Activated CD4-positive, alpha-beta T cell treated with anti-CD3 and anti-CD28 coated beads, Interleukin-2, amount 10 ng/mL, durations not matched to agents 24 days and 14 days (primary cell): ENCODE results near the gene LDB2. TPM values are rescaled to one million over a fixed set of nuclear protein-coding genes. Genes with fewer than 3 reads are reported as not detected.
A peak's percentile ranks its signal among the peaks of the same experiment; 100 is the strongest.

Experiments
- DNase-seq: peaks from one replicate; pipeline ENCODE4 v3.0.0; 2022
- H3K27ac Mint-ChIP-seq: one replicate; pipeline ENCODE4 v1.8.0; 2022; ENCODE audit warnings: mild to moderate bottlenecking, mixed read lengths
- H3K27me3 Mint-ChIP-seq: one replicate; pipeline ENCODE4 v1.8.0; 2022; ENCODE audit warnings: mixed read lengths
- H3K36me3 Mint-ChIP-seq: one replicate; pipeline ENCODE4 v1.8.0; 2022; ENCODE audit warnings: low read depth, mild to moderate bottlenecking, mixed read lengths
- H3K4me1 Mint-ChIP-seq: one replicate; pipeline ENCODE4 v1.8.0; 2021; ENCODE audit warnings: mixed read lengths
- H3K4me3 Mint-ChIP-seq: one replicate; pipeline ENCODE4 v1.8.0; 2022; ENCODE audit warnings: mild to moderate bottlenecking, moderate library complexity, mixed read lengths
- H3K9me3 Mint-ChIP-seq: one replicate; pipeline ENCODE4 v1.8.0; 2021; ENCODE audit warnings: mixed read lengths
- intact Hi-C: fragments of 100-400 bp; cut with micrococcal nuclease; formaldehyde crosslinking; loops from one replicate; pipeline ENCODE4 v1.15.1; 2023
- total RNA-seq: library from RNA; stranded (reverse); gene quantifications from 2 replicates; pipeline ENCODE4 v1.2.3, GENCODE V29; 2022

LDB2 gene
- total RNA-seq, 1 donor from 2014 or later = not detected

DNA sequence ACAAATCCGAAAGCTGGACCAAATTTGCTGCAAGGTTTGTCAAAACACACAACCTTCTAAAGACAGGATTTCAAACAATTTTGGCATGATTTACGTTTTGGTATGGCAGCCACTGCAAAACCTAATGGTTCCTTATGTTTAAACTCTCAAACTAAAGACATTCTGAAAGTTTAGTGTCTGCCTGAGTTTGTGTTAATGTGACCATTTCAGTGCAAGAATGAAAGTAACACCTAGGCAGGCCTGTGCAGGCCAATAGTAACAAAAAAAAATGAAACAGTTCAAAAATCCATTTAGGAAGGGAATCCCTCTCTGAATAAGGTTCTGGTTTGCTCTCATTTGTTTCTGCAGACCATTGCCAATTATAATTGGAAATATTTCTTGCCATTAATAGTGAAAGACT lies 1.9 kb upstream of the LDB2 start:
- no peaks in the 10 kb centered on the region for H3K36me3 Mint-ChIP-seq
- DNase-seq = no peak
- peaks cover 2% of the 10 kb centered on the region for H3K4me1 Mint-ChIP-seq
- H3K27me3 Mint-ChIP-seq = peaks cover 27% of the 10 kb centered on the region
- intact Hi-C loops = no loop called here
- no peaks in the 10 kb centered on the region for H3K9me3 Mint-ChIP-seq
- no peak overlapping the region for H3K4me3 Mint-ChIP-seq
- H3K27ac Mint-ChIP-seq = no peak overlapping the region

DNA sequence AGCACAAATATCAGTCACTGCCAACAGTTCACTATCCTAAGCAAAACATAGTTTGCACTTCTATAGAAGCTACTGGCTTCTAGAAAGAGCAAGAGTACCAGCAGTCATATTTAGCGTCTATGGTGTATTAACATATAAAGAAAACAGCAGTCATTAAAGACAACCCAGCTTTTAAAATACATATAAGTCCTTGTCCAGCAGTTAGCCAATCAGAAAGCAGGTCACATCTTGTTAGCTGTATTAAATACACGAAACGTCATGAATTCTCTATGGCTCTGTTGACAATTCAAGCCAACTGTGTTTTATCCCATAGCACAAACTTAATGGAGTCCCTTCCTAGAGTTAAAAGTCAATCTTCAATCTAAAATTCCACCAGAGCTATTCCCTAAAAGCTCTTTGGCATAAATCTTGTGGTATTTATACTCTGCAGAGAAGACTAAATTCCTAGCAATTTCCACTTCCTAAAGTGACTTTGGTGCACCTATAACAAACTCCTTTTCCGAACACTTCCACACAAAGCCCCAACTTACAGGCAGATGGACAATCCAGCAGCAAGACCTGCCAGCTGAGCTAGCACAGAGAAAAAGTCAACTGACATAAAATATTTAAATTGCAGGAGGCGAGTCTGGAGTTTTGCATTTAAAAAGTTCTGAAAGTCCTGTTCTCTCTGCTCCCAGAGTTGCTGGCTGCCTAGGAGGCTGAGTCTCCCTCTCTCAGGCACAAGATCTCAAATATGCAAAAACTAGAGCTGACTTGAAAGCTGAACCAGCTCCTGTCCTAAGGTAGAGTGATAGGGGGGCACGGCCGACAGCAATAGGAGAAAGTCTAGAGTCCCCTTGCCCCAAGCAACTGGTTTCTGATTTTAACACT lies 1.3 kb downstream of the LDB2 start:
- intact Hi-C loops = no loop called here
- H3K9me3 Mint-ChIP-seq = no peaks in the 10 kb centered on the region
- no peak overlapping the region for H3K27ac Mint-ChIP-seq
- H3K27me3 Mint-ChIP-seq = peaks cover 25% of the 10 kb centered on the region
- H3K4me1 Mint-ChIP-seq = peaks cover 13% of the 10 kb centered on the region
- no peak for DNase-seq
- H3K4me3 Mint-ChIP-seq = no peak overlapping the region
- no peaks in the 10 kb centered on the region for H3K36me3 Mint-ChIP-seq

DNA sequence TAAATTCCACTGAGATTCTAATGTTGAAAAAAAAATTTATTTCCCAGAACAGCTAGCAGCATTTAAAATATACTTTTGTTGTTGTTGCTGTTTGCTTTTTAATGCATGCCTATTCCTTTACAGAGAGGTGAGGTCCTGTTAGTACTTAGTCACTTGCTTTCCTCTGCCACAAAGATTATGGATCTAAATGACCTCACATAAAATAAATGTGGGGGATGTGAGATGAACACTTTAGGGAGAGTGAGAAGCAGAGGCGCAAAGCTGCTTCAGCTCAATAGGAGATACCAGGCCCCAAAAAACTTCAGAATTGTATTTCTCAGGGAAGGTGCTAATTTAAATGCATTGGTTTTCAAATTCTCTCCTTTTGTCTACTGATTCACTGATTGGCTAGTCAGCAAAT lies 4.0 kb downstream of the LDB2 start:
- intact Hi-C loops = no loop called here
- peaks cover 28% of the 10 kb centered on the region for H3K4me1 Mint-ChIP-seq
- no peak for DNase-seq
- no peak overlapping the region for H3K27ac Mint-ChIP-seq
- H3K9me3 Mint-ChIP-seq = no peaks in the 10 kb centered on the region
- no peak overlapping the region for H3K4me3 Mint-ChIP-seq
- peaks cover 23% of the 10 kb centered on the region for H3K27me3 Mint-ChIP-seq
- no peaks in the 10 kb centered on the region for H3K36me3 Mint-ChIP-seq

DNA sequence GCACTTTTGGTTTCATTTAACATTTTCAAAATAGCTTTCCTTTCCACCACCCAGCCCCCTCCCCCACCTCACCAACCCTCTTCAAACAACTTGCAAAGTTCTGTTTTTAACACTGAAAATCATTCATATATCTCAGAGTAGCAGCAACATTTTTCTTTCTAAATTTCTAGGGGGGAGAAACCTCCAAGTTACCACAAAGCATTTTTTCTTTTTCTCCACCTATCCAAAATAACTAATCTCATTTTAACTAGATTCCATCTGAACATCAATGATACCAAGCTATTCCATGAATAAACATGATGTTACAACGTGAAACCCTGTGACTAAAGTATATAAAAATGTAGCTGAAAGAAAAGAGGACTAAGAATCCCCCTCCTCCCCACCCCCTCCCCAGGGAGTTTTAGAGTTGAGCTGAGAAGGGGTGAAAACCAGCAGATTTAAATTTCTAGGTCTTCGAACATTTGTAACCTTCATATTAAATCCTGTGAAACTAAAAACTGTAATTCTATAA lies 5.2 kb downstream of the LDB2 start:
- H3K36me3 Mint-ChIP-seq = no peaks in the 10 kb centered on the region
- peaks cover 17% of the 10 kb centered on the region for H3K27me3 Mint-ChIP-seq
- peak overlapping the region; percentile 45 for H3K4me3 Mint-ChIP-seq
- H3K4me1 Mint-ChIP-seq = peaks cover 25% of the 10 kb centered on the region
- DNase-seq = no peak
- H3K27ac Mint-ChIP-seq = peak overlapping the region; percentile 37
- H3K9me3 Mint-ChIP-seq = peaks cover 3% of the 10 kb centered on the region
- intact Hi-C loops = no loop called here

DNA sequence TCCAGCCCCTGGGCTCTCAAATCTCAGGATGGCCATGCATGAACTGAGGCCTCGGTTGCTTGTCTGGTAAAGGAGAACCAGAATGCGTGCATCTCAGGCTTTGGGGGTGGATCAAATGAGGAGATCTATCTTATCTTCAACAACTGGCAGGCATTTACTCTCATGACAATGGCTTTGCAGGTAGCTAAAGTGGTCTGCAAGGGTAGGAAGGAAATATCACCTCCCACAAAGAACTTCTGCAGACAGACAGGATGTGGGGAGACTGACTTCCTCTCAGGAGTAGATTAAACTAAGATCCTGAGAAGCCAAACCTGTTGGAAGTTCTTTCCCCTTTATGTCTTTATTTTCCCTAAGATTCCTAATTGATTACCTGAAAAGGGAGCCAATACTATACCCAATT lies 7.8 kb downstream of the LDB2 start:
- intact Hi-C loops = no loop called here

DNA sequence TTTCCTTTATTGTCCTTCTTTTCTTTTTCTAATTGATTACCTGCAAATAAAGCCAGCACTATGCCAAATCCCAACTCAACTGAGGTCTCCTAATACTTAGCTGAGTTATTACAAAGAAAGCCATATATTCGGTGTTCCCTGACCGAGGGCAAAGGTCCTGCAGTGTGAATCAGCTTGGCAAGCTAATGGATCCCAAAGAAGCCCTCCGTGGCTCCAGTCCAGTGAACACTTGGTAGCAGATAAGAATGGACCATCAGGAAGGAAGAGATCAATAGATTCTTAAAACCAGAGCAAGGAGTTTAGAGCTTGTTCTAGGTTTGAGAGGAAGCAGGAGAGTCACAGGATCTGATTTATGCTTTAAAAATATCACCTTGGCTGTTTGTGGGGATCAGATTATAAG lies 8.5 kb downstream of the LDB2 start:
- H3K4me1 Mint-ChIP-seq = peaks cover 25% of the 10 kb centered on the region
- no peak overlapping the region for H3K4me3 Mint-ChIP-seq
- no peaks in the 10 kb centered on the region for H3K36me3 Mint-ChIP-seq
- no peak overlapping the region for H3K27ac Mint-ChIP-seq
- H3K9me3 Mint-ChIP-seq = peaks cover 3% of the 10 kb centered on the region
- no peak for DNase-seq
- intact Hi-C loops = no loop called here
- H3K27me3 Mint-ChIP-seq = no peaks in the 10 kb centered on the region

More for the DNA sequence above, 7.8 kb downstream of the LDB2 start:
- no peak overlapping the region for H3K27ac Mint-ChIP-seq
- DNase-seq = peak; percentile 59
- peaks cover 25% of the 10 kb centered on the region for H3K4me1 Mint-ChIP-seq
- peak overlapping the region; percentile 43 for H3K4me3 Mint-ChIP-seq
- H3K9me3 Mint-ChIP-seq = peaks cover 3% of the 10 kb centered on the region
- H3K36me3 Mint-ChIP-seq = no peaks in the 10 kb centered on the region
- H3K27me3 Mint-ChIP-seq = no peaks in the 10 kb centered on the region

DNA sequence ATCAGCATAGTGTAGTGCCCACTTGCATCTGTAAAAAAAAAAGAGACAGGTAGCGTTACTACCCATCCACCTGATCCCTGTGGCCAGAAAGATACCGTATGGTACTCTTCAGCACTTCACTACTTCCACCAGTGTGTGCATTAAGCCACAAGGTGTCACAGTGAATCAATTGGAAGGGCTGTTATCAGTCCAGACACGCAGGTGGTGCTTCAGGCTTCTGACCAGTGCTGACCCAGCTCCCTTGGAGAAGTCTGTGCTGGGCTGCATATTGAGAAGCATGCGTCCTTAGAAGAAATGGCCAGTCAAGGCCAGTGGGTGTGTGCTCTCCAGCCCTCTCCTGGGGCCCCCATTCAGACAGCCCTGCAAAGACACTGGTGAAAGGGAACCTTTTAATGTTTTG lies 10.6 kb downstream of the LDB2 start:
- H3K27me3 Mint-ChIP-seq = no peaks in the 10 kb centered on the region
- intact Hi-C loops = no loop called here
- peaks cover 3% of the 10 kb centered on the region for H3K9me3 Mint-ChIP-seq
- no peak overlapping the region for H3K4me3 Mint-ChIP-seq
- H3K27ac Mint-ChIP-seq = no peak overlapping the region
- no peaks in the 10 kb centered on the region for H3K36me3 Mint-ChIP-seq
- peaks cover 19% of the 10 kb centered on the region for H3K4me1 Mint-ChIP-seq
- DNase-seq = no peak

DNA sequence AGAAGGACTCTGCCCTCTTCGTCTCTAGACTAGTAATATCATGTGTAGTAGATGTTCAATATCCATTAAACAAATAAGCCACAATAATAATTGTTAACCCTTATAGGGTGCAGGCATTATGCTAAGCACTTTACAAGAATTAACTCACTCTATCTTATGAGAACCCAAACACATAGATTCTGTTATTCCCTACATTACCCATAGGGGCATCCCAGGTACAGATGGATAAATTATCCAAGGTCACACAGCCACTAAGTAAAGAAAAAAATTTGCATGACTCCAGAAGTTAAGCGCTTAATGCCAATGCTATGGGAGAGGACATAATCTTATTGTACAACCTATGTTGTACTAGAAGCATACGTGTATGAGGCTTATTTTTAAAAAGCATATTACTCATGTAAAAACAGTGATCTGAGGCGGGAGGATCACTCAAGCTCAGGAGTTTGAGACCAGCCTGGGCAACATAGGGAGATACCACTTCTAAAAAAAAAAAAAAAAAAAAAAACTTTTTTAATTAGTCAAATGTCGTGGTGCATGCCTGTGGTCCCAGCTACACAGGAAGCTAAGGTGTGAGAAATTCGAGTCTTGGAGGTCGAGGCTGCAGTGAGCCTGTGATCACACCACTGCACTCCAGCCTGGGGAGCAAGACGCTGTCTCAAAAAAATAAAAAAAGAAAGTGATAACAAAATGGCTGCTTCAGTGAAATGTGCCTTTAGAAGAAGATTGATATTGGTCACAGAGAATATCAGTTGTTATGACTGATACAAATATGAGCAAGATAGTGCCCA lies 13.6 kb downstream of the LDB2 start:
- Mint-ChIP-seq H3K27ac (no peak overlapping the region), H3K27me3 (no peaks in the 10 kb centered on the region), H3K4me1 (peaks cover under 1% of the 10 kb centered on the region), H3K36me3 (no peaks in the 10 kb centered on the region), H3K9me3 (peaks cover 5% of the 10 kb centered on the region), H3K4me3 (no peak overlapping the region)
- intact Hi-C loops = no loop called here
- no peak for DNase-seq

DNA sequence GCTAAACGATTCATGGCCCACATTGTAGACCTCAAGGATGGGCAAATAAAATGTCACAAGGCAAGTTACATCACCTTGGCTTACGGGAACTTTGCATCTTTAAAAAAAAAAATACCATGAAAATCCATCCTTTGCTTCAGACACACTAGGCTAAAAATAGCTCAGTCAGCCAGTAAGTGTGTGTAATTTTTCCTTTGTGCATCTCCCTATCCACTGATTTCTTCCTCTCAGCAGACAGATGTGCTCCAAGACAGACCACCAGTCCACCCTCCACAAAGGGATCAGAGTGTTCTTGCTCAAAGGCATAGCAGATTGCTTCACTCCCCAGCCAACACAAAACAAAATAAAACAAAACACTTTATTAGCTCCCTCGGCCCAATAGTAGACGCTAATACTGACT lies 14.6 kb downstream of the LDB2 start:
- Mint-ChIP-seq H3K36me3 (no peaks in the 10 kb centered on the region), H3K27me3 (no peaks in the 10 kb centered on the region), H3K4me3 (no peak overlapping the region), H3K9me3 (peaks cover 4% of the 10 kb centered on the region), H3K4me1 (no peaks in the 10 kb centered on the region), H3K27ac (no peak overlapping the region)
- DNase-seq = no peak
- intact Hi-C loops = no loop called here

DNA sequence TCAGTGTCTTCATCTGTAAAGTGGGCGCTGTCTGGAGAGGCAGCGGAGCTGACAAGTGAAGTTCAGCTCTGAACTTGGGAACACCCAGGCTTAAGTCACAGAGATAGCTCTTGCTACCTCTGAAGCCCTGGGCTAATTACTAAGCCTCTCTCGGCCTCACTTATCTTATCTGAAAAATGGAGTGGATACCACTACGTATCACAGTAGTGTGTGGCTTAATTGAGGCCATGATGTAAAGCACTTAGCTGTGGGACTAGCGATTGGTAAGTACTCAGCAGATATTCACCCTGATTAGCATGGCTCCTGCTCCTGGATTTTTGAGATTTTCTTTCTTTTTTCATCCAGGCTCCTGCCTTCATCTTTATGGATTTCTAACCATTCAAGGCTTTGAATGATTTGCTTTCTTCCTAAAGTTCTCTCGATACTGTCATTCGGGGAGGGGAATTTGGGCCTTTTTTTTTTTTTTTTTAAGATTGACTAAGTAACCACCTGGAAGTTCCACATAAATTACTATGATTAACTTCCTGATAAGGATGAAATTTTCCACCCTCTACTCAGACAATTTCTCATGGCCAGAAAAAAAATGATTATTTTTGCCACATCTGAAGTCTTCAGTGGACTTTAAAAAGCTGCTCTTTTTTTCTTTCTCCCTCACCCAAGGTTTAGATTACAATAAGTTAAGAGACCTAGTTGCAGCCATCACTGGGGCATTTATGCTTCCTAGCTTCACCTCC lies 17.1 kb downstream of the LDB2 start:
- H3K27ac Mint-ChIP-seq = no peak overlapping the region
- H3K27me3 Mint-ChIP-seq = peaks cover 2% of the 10 kb centered on the region
- H3K36me3 Mint-ChIP-seq = no peaks in the 10 kb centered on the region
- no peaks in the 10 kb centered on the region for H3K4me1 Mint-ChIP-seq
- DNase-seq = no peak
- H3K4me3 Mint-ChIP-seq = no peak overlapping the region
- intact Hi-C loops = no loop called here
- H3K9me3 Mint-ChIP-seq = peaks cover 4% of the 10 kb centered on the region

DNA sequence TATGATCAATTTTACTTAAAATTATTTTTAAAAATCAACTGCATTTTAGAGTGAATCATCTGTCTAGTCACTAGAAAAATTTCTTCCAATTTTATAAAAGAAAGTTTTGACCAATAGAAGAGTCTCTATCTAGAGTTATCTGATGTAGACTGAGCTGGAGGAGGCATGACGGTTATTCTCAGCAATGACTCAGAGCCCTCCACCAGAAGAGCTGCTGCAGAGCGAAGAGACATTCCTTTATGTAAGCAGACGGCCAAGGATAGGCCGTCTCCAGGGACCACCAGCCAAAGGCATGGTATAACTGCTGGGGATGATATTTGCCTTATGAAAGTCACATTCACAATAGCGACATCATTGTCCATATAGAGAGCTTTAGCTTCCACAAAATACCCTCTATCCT lies 23.0 kb downstream of the LDB2 start:
- no peaks in the 10 kb centered on the region for H3K4me1 Mint-ChIP-seq
- peaks cover 2% of the 10 kb centered on the region for H3K27me3 Mint-ChIP-seq

DNA sequence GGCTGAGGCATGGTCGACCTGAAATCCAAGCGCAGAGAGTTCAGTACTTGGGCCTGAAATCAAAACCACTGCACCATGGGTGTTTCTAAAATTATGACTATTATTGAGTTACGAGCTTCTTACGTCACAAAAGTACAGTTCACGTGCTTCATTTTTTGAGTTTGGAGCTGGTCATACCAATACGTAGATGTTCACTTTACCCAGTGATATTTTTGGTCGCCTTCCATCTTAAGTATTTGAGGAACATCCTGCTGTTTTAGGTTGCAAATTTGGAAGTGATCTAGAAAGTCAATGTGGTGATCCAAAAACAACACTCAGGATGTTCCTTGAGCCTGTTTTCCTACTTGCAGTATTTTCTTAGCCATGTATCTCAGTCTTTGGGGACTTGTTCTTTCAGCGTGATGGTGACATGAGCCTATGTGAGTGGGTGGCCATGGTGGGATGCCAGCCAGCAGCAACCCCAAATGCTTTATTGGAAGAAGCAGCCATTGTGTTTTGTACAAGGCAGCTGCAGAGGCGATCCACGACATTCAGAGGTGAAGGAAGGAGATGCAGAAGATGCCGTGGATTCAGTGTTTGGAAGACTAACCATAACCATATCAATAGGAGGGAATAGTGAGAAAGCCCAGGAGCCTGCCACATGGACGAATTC lies 28.7 kb downstream of the LDB2 start:
- no peaks in the 10 kb centered on the region for H3K9me3 Mint-ChIP-seq
- H3K27ac Mint-ChIP-seq = no peak overlapping the region
- DNase-seq = no peak
- no peak overlapping the region for H3K4me3 Mint-ChIP-seq
- intact Hi-C loops = no loop called here
- no peaks in the 10 kb centered on the region for H3K4me1 Mint-ChIP-seq
- H3K36me3 Mint-ChIP-seq = no peaks in the 10 kb centered on the region
- H3K27me3 Mint-ChIP-seq = peaks cover 2% of the 10 kb centered on the region

More for the DNA sequence above, 23.0 kb downstream of the LDB2 start:
- Mint-ChIP-seq H3K27ac (no peak overlapping the region), H3K9me3 (peaks cover 4% of the 10 kb centered on the region), H3K36me3 (no peaks in the 10 kb centered on the region), H3K4me3 (no peak overlapping the region)
- DNase-seq = no peak
- intact Hi-C loops = no loop called here

DNA sequence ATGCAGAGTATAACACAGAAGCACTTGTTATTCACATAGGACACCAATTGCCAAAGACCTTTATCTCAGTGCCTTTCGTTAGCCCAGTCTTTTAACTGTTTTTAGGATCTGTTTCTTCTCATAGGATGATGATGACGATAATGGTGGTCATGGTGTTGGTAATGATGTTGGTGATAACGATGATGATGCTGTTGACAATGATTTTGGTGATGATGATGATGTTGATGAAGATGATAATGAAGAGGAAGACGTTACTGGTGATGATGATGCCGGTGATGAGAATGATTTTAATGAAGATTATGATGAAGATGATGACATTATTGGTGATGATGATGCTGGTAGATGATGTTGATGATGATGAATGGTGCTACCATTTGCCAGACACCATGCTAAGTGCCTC lies 29.8 kb downstream of the LDB2 start:
- Mint-ChIP-seq H3K36me3 (no peaks in the 10 kb centered on the region), H3K4me1 (no peaks in the 10 kb centered on the region), H3K9me3 (no peaks in the 10 kb centered on the region), H3K4me3 (no peak overlapping the region), H3K27me3 (peaks cover 2% of the 10 kb centered on the region), H3K27ac (no peak overlapping the region)
- DNase-seq = no peak
- intact Hi-C loops = no loop called here
